Fibroblast of villous mesenchyme (primary cell): ENCODE data around the gene ANO9. TPM values are rescaled to one million over a fixed set of nuclear protein-coding genes. Genes with fewer than 3 reads are reported as not detected.
"Not testable (repeated sequence)": the region's sequence is repeated elsewhere in the genome, so short reads cannot be mapped to it uniquely, and the experiment has no call there.

ENCODE experiments used
- DNase-seq: peaks from one replicate; pipeline ENCODE4 v3.0.0-alpha.2; 2010; ENCODE audit warnings: low read depth
- H3K4me3 ChIP-seq: 2 replicates; pipeline ENCODE4 v1.5.1; 2011; ENCODE audit warnings: low read depth, mild to moderate bottlenecking, low read length
- CTCF ChIP-seq: IDR thresholded peaks from 2 replicates; pipeline ENCODE4 v1.5.1; 2012; ENCODE audit warnings: low read depth, mild to moderate bottlenecking, low read length; ENCODE audit not compliant: insufficient read depth
- total RNA-seq: library from RNA; depleted of rRNA; stranded (reverse); fragments of >200 nt; gene quantifications from 2 replicates; pipeline ENCODE4 v1.2.3, GENCODE V29; 2012

ANO9 gene
- total RNA-seq, 1 donor: not detected

DNA sequence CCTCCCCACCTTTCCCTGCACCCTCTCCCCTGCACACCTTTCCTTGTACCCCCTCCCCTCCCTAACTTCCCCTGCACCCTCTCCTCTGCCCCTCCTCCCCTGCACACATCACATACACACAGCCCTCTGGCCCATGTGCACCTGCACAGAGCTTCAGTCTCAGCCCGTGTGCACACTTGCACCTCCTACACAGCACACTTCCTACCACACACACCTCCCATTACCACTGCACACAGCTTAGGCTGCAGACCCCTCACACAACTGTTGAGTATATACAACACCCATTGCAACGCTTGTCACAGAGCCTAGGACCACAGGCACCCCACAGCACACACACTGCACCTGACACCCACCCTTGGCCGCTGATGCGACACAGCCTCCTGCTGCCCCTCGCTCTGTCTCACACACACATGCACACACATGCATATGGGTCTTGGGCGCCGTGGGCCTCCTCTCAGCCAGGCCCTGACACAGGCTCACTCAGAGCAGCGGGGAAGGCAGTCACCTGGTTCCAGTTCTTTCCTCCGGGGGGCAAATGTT lies 27.4 kb downstream of the ANO9 start:
- no peak for DNase-seq
- H3K4me3 ChIP-seq: no peak overlapping the region
- TF ChIP-seq CTCF: no peak

GRCh38 chr11:413120-414081 lies 28.4 kb downstream of the ANO9 start:
- DNase-seq: no peak
- no peak for TF ChIP-seq CTCF
- H3K4me3 ChIP-seq: no peak overlapping the region

GRCh38 chr11:412641-413119 lies 29.1 kb downstream of the ANO9 start:
- TF ChIP-seq CTCF: no peak
- no peak for DNase-seq
- H3K4me3 ChIP-seq: no peak overlapping the region

- H3K4me3 ChIP-seq, DNase-seq: not testable (repeated sequence)
Observed at GRCh38 chr11:411520-411919, 30.3 kb downstream of the ANO9 start.

DNA sequence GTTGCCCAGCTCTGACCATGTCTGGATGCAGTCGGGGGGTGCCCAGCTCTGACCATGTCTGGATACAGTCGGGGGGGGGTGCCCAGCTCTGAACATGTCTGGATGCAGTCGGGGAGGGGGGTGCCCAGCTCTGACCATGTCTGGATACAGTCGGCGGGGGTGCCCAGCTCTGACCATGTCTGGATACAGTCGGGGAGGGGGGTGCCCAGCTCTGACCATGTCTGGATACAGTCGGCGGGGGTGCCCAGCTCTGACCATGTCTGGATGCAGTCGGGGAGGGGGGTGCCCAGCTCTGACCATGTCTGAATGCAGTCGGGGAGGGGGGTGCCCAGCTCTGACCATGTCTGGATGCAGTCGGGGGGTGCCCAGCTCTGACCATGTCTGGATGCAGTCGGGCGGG lies 31.1 kb downstream of the ANO9 start:
- DNase-seq: not testable (repeated sequence)

GRCh38 chr11:409600-410483 lies 32.0 kb downstream of the ANO9 start:
- H3K4me3 ChIP-seq: no peak overlapping the region
- no peak for DNase-seq
- no peak for TF ChIP-seq CTCF

More for the DNA sequence above, 31.1 kb downstream of the ANO9 start:
- H3K4me3 ChIP-seq: not testable (repeated sequence)

- H3K4me3 ChIP-seq: no peak overlapping the region
- no peak for DNase-seq
- TF ChIP-seq CTCF: no peak
Observed at GRCh38 chr11:409008-409599, 32.7 kb downstream of the ANO9 start.
